ENCODE measurements around the gene MYMX. TPM values are rescaled to one million over a fixed set of nuclear protein-coding genes. Genes with fewer than 3 reads are reported as not detected.
A peak's percentile ranks its signal among the peaks of the same experiment; 100 is the strongest.

The MYMX gene
- total RNA-seq, 1 experiment from 2014 or later = not detected

DNA sequence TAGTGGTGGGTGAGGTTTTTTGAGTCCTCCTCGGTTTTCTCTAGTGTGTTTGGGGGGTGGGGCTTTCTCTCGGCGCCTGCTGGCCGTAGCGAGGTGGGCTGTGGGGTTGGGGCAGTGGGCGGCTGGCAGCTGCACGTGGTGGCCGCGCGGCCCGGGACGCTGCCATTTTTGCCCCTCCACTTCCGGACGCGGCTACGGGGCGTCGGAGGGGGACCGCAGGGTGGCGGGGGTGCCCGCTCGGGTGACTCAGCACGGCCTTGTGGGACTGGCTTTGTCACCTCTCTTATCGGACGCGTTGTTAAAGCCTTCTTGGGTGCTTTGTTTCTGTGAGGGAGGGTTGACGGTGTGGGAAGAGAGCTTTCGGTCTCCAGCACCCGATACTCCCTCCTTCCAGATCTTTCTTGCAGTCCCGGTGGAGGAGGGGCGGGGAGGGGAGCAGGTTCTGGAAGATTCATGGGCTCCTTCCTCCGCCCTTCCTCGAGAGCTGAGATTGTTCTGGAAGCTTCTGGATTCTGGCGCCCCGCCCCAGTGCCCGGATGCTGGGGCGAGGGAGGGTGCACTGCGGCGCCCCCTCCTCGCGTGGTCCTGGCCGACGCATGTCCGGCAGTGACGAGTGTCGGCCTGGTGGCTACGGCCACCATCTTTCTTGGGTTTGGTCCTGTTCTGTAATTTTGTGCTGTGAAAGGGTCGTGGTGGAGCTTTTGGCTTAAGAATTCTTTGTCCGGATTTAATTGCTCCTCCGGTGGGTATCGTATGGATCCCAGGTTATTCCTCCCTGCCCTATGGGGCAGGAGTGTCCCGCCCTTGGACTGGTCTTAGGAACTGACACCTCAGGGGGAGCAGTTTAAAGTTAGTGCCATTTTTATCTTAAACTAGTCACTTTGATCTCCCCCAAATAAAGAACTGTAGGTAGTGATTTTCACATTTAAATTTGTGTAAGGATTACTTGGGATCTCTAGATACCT lies 30.9 kb downstream of the MYMX start:
- Histone ChIP-seq H3K9me3 (ENCODE audit: low read length) (no peaks in the 10 kb centered on the region), H3K4me3 (ENCODE audit: low read length) (peak overlapping the region; percentile 99), H3K4me2 (ENCODE audit: low read length) (peak overlapping the region; percentile 90), H2AFZ (ENCODE audit: low read length) (no peak overlapping the region), H3K27ac (ENCODE audit: low read length) (peak overlapping the region; percentile 61), H3K79me2 (ENCODE audit: low read length) (peaks cover 56% of the 10 kb centered on the region), H3K36me3 (ENCODE audit: low read depth, low read length) (peaks cover 52% of the 10 kb centered on the region), H3K9me2 (replicated peaks; ENCODE audit: low read length) (no peaks in the 10 kb centered on the region), H3K27me3 (ENCODE audit: low read length) (no peaks in the 10 kb centered on the region), H3F3A (ENCODE audit: low read length, unreplicated experiment) (peaks cover 39% of the 10 kb centered on the region), H3K4me1 (ENCODE audit: insufficient read depth, low read length) (peaks cover 39% of the 10 kb centered on the region), H3K9ac (ENCODE audit: low read length) (peak overlapping the region; percentile 96), H4K20me1 (ENCODE audit: low read length) (peaks cover 55% of the 10 kb centered on the region)
- ATAC-seq (peak; percentile 7; the same call in 1 of the 2 replicates), DNase-seq (peak; percentile 44)
- intact Hi-C loops (cut with micrococcal nuclease) = no loop called here
- ChIA-PET CTCF (interaction anchor here (1.0 kb wide), 1 partner anchor 9 kb away, joined by 6 read pairs; no protein-coding TSS in a partner anchor), POLR2A (ENCODE audit: unreplicated experiment) (interaction anchor here (0.8 to 2.1 kb wide), 2 partner anchors 9 to 188 kb away, joined by 4 to 10 read pairs; no protein-coding TSS in a partner anchor)
- no peak for TF ChIP-seq EZH2phosphoT487 (IDR thresholded peaks at IDR 0.05; ENCODE audit: borderline replicate concordance, low read length)
- no peak for TF ChIP-seq EZH2 (IDR thresholded peaks at IDR 0.05; ENCODE audit: low read length, unreplicated experiment)
- TF ChIP-seq, protein P1, sequence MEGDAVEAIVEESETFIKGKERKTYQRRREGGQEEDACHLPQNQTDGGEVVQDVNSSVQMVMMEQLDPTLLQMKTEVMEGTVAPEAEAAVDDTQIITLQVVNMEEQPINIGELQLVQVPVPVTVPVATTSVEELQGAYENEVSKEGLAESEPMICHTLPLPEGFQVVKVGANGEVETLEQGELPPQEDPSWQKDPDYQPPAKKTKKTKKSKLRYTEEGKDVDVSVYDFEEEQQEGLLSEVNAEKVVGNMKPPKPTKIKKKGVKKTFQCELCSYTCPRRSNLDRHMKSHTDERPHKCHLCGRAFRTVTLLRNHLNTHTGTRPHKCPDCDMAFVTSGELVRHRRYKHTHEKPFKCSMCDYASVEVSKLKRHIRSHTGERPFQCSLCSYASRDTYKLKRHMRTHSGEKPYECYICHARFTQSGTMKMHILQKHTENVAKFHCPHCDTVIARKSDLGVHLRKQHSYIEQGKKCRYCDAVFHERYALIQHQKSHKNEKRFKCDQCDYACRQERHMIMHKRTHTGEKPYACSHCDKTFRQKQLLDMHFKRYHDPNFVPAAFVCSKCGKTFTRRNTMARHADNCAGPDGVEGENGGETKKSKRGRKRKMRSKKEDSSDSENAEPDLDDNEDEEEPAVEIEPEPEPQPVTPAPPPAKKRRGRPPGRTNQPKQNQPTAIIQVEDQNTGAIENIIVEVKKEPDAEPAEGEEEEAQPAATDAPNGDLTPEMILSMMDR (conservative IDR thresholded peaks at IDR 0.05; ENCODE audit: low read depth, low read length) = no peak
- TSS peak; percentile 26 for BruUV-seq (replicated peaks)

GRCh38 chr6:44248579-44248978 lies 31.9 kb downstream of the MYMX start:
- Histone ChIP-seq H3K27me3 (ENCODE audit: low read length) (no peaks in the 10 kb centered on the region), H2AFZ (ENCODE audit: low read length) (no peak overlapping the region), H3K9me3 (ENCODE audit: low read length) (no peaks in the 10 kb centered on the region), H3K9me2 (replicated peaks; ENCODE audit: low read length) (no peaks in the 10 kb centered on the region), H3K36me3 (ENCODE audit: low read depth, low read length) (peaks cover 62% of the 10 kb centered on the region), H3K27ac (ENCODE audit: low read length) (no peak overlapping the region), H3K4me2 (ENCODE audit: low read length) (peak overlapping the region; percentile 90), H4K20me1 (ENCODE audit: low read length) (peaks cover 65% of the 10 kb centered on the region), H3K4me1 (ENCODE audit: insufficient read depth, low read length) (peaks cover 39% of the 10 kb centered on the region), H3K9ac (ENCODE audit: low read length) (peak overlapping the region; percentile 96), H3K4me3 (ENCODE audit: low read length) (peak overlapping the region; percentile 99), H3F3A (ENCODE audit: low read length, unreplicated experiment) (peaks cover 44% of the 10 kb centered on the region), H3K79me2 (ENCODE audit: low read length) (peaks cover 59% of the 10 kb centered on the region)
- ChIA-PET CTCF (no interaction called here), POLR2A (ENCODE audit: unreplicated experiment) (interaction anchor here (0.8 to 2.1 kb wide), 2 partner anchors 8 to 189 kb away, joined by 4 to 10 read pairs; no protein-coding TSS in a partner anchor)
- TF ChIP-seq EZH2 (IDR thresholded peaks at IDR 0.05; ENCODE audit: low read length, unreplicated experiment) (no peak), EZH2phosphoT487 (IDR thresholded peaks at IDR 0.05; ENCODE audit: borderline replicate concordance, low read length) (no peak)
- TF ChIP-seq, protein P1 (conservative IDR thresholded peaks at IDR 0.05; ENCODE audit: low read depth, low read length) = no peak
- BruUV-seq (replicated peaks) = no TSS peak
- DNase-seq (no peak), ATAC-seq (no peak)
- intact Hi-C loops (cut with micrococcal nuclease) = no loop called here

Data from PC-3 (cell line).